ENCODE results near the gene IL25.

GRCh38 chr14:23409475-23409874 lies 36.9 kb downstream of the IL25 start:
- TF ChIP-seq RAD21 (IDR thresholded peaks at IDR 0.05; ENCODE audit: low read depth) (no peak), EP300 (IDR thresholded peaks at IDR 0.05; ENCODE audit: borderline replicate concordance) (no peak), ZBTB7A (IDR thresholded peaks at IDR 0.05; ENCODE audit: low read depth) (no peak), FOXM1 (IDR thresholded peaks at IDR 0.05; ENCODE audit: borderline replicate concordance, low read depth) (no peak), CREB1 (IDR thresholded peaks at IDR 0.05; ENCODE audit: low read depth) (no peak)
